Mesodermal cell (in vitro differentiated cells): ENCODE measurements around the gene SUSD5.

Experiments
- H3K27ac ChIP-seq: 2 replicates; pipeline ENCODE4 v1.7.0; 2013; ENCODE audit warnings: mild to moderate bottlenecking, low read depth, low read length, moderate library complexity; ENCODE audit not compliant: severe bottlenecking
- H3K36me3 ChIP-seq: 2 replicates; pipeline ENCODE4 v1.7.1; 2013; ENCODE audit warnings: mild to moderate bottlenecking, low read length, moderate library complexity; ENCODE audit not compliant: control insufficient read depth, insufficient read depth
- H3K4me1 ChIP-seq: one replicate; pipeline ENCODE4 v1.7.1; 2013; ENCODE audit warnings: mild to moderate bottlenecking, low read length; ENCODE audit not compliant: insufficient read depth, control insufficient read depth, poor library complexity, severe bottlenecking
- H3K4me3 ChIP-seq: 2 replicates; pipeline ENCODE4 v1.7.0; 2013; ENCODE audit warnings: low read length, control low read depth, mild to moderate bottlenecking; ENCODE audit not compliant: insufficient read depth, poor library complexity, severe bottlenecking; ENCODE audit errors: extremely low read depth
- H3K9me3 ChIP-seq: 2 replicates; pipeline ENCODE4 v1.7.1; 2013; ENCODE audit warnings: mild to moderate bottlenecking, low read length, moderate library complexity; ENCODE audit not compliant: control insufficient read depth
- WGBS, 2 experiments: methylation state at CpG; one replicate each; pipeline ENCODE4 v1.1.5; 2013; ENCODE audit warnings: missing lambda C conversion rate in 2 of 2; ENCODE audit not compliant: insufficient coverage in 2 of 2; 5-methylcytosine and 5-hydroxymethylcytosine counted together

The SUSD5 gene

GRCh38 chr3:33229947-33230346 is 11.3 kb upstream of the SUSD5 start:
- H3K4me3 ChIP-seq, result no peak overlapping the region
- WGBS, 2 experiments, result 78 to 84% methylated on average over 4 of the region's 5 CpGs
- no peak overlapping the region for H3K27ac ChIP-seq
- no peaks in the 10 kb centered on the region for H3K4me1 ChIP-seq
- no peaks in the 10 kb centered on the region for H3K36me3 ChIP-seq
- no peaks in the 10 kb centered on the region for H3K9me3 ChIP-seq

GRCh38 chr3:33229066-33229465 is 10.5 kb upstream of the SUSD5 start:
- H3K4me3 ChIP-seq, result no peak overlapping the region
- H3K9me3 ChIP-seq, result no peaks in the 10 kb centered on the region
- no peaks in the 10 kb centered on the region for H3K4me1 ChIP-seq
- 93 to 96% methylated on average over 3 of the region's 3 CpGs for WGBS, 2 experiments
- H3K36me3 ChIP-seq, result no peaks in the 10 kb centered on the region
- H3K27ac ChIP-seq, result no peak overlapping the region

GRCh38 chr3:33221241-33221640 is 2.6 kb upstream of the SUSD5 start:
- WGBS, 2 experiments, result 69 to 90% methylated on average over 2 of the region's 3 CpGs
- no peak overlapping the region for H3K4me3 ChIP-seq
- H3K27ac ChIP-seq, result no peak overlapping the region
- H3K4me1 ChIP-seq, result no peaks in the 10 kb centered on the region
- H3K9me3 ChIP-seq, result no peaks in the 10 kb centered on the region
- H3K36me3 ChIP-seq, result no peaks in the 10 kb centered on the region

GRCh38 chr3:33219175-33219487 is 521 bp upstream of the SUSD5 start:
- H3K27ac ChIP-seq, result no peak overlapping the region
- H3K4me1 ChIP-seq, result no peaks in the 10 kb centered on the region
- no peaks in the 10 kb centered on the region for H3K9me3 ChIP-seq
- peak overlapping the region; percentile 55 for H3K4me3 ChIP-seq
- WGBS, 2 experiments, result 16% methylated on average over 6 of the region's 15 CpGs; no CpG with 5 or more reads in 1 of the 2 experiments
- H3K36me3 ChIP-seq, result no peaks in the 10 kb centered on the region

GRCh38 chr3:33217866-33218445 is 654 bp downstream of the SUSD5 start:
- H3K27ac ChIP-seq, result no peak overlapping the region
- 0 to 3% methylated on average over 12 to 18 of the region's 19 CpGs for WGBS, 2 experiments
- H3K36me3 ChIP-seq, result no peaks in the 10 kb centered on the region
- H3K9me3 ChIP-seq, result no peaks in the 10 kb centered on the region
- peak overlapping the region; percentile 55 for H3K4me3 ChIP-seq
- no peaks in the 10 kb centered on the region for H3K4me1 ChIP-seq

GRCh38 chr3:33215739-33216138 is 2.9 kb downstream of the SUSD5 start:
- H3K9me3 ChIP-seq, result no peaks in the 10 kb centered on the region
- H3K36me3 ChIP-seq, result no peaks in the 10 kb centered on the region
- H3K4me1 ChIP-seq, result no peaks in the 10 kb centered on the region
- no peak overlapping the region for H3K4me3 ChIP-seq
- WGBS, 2 experiments, result 80% methylated on average over 1 of the region's 3 CpGs; no CpG with 5 or more reads in 1 of the 2 experiments
- no peak overlapping the region for H3K27ac ChIP-seq

GRCh38 chr3:33212406-33212805 is 6.2 kb downstream of the SUSD5 start:
- 95 to 100% methylated on average over 2 of the region's 3 CpGs for WGBS, 2 experiments
- H3K36me3 ChIP-seq, result no peaks in the 10 kb centered on the region

GRCh38 chr3:33211444-33211843 is 7.2 kb downstream of the SUSD5 start:
- no peaks in the 10 kb centered on the region for H3K36me3 ChIP-seq
- H3K4me1 ChIP-seq, result no peaks in the 10 kb centered on the region
- H3K9me3 ChIP-seq, result peaks cover 9% of the 10 kb centered on the region
- no peak overlapping the region for H3K27ac ChIP-seq
- H3K4me3 ChIP-seq, result no peak overlapping the region
- whole genome bisulfite sequencing, 2 experiments, result 80 to 100% methylated on average over 1 of the region's 1 CpG

More at GRCh38 chr3:33212406-33212805, 6.2 kb downstream of the SUSD5 start:
- H3K27ac ChIP-seq, result no peak overlapping the region
- no peak overlapping the region for H3K4me3 ChIP-seq
- H3K4me1 ChIP-seq, result no peaks in the 10 kb centered on the region
- peaks cover 9% of the 10 kb centered on the region for H3K9me3 ChIP-seq

- Histone ChIP-seq H3K4me1 (no peaks in the 10 kb centered on the region), H3K9me3 (peaks cover 9% of the 10 kb centered on the region), H3K4me3 (no peak overlapping the region), H3K27ac (no peak overlapping the region), H3K36me3 (no peaks in the 10 kb centered on the region)
These were observed 9.3 kb downstream of the SUSD5 start for GRCh38 chr3:33209357-33209756.

- Histone ChIP-seq H3K9me3 (no peaks in the 10 kb centered on the region), H3K27ac (no peak overlapping the region), H3K4me1 (no peaks in the 10 kb centered on the region), H3K4me3 (no peak overlapping the region), H3K36me3 (no peaks in the 10 kb centered on the region)
- WGBS, 2 experiments, result 81 to 83% methylated on average over 5 of the region's 6 CpGs
These were observed 15.7 kb downstream of the SUSD5 start for GRCh38 chr3:33202711-33203457.

GRCh38 chr3:33201195-33201594 is 17.4 kb downstream of the SUSD5 start:
- WGBS, 2 experiments, result 89 to 100% methylated on average over 2 of the region's 3 CpGs
- H3K36me3 ChIP-seq, result no peaks in the 10 kb centered on the region
- H3K9me3 ChIP-seq, result no peaks in the 10 kb centered on the region
- no peaks in the 10 kb centered on the region for H3K4me1 ChIP-seq
- no peak overlapping the region for H3K4me3 ChIP-seq
- H3K27ac ChIP-seq, result no peak overlapping the region
